Thyroid gland (tissue), 4 donors: ENCODE results near the gene CSK.

Experiments
- POLR2A ChIP-seq, 2 donors: fragments of 450-650 bp; IDR thresholded peaks; one replicate each; pipeline ENCODE4 v1.6.1; 2017; ENCODE audit warnings: antibody characterized with exemption in 2 of 2, mild to moderate bottlenecking in 2 of 2, moderate library complexity in 1 of 2
- TF ChIP-seq, protein P1 (sequence below), 6 experiments: fragments of 200-600 bp in 3 of 6; fragments of 450-650 bp in 3 of 6; sonication (generic) in 3 of 6; IDR thresholded peaks; one replicate each; pipeline ENCODE4 v1.5.1; 2016 to 2019; ENCODE audit warnings: antibody characterized with exemption in 6 of 6, mild to moderate bottlenecking in 2 of 6, inconsistent platforms in 1 of 6, moderate library complexity in 1 of 6

DNA sequence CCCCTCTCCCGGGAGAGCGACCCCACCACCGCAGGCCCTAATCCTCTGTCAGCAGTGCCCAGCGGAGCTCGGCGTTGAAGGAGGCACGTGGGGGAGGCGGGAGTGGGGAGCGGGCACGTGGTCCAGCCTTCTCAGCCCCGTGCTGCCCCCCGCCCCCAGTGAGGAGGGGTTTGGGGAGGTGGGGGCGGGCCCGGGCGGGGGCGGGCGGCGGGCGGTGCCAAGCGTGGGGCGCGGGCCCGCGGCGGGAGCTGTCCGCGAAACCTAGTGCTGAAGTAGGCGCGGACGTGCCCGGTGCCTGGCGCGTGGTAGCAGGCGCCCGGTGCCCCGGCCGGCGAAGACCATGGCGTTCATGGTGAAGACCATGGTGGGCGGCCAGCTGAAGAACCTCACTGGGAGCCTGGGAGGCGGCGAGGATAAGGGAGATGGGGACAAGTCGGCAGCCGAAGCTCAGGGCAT lies 44.5 kb downstream of the CSK start, which contains the start of gene CPLX3:
- no peak for TF ChIP-seq POLR2A (IDR thresholded peaks at IDR 0.05)
- TF ChIP-seq, protein P1, sequence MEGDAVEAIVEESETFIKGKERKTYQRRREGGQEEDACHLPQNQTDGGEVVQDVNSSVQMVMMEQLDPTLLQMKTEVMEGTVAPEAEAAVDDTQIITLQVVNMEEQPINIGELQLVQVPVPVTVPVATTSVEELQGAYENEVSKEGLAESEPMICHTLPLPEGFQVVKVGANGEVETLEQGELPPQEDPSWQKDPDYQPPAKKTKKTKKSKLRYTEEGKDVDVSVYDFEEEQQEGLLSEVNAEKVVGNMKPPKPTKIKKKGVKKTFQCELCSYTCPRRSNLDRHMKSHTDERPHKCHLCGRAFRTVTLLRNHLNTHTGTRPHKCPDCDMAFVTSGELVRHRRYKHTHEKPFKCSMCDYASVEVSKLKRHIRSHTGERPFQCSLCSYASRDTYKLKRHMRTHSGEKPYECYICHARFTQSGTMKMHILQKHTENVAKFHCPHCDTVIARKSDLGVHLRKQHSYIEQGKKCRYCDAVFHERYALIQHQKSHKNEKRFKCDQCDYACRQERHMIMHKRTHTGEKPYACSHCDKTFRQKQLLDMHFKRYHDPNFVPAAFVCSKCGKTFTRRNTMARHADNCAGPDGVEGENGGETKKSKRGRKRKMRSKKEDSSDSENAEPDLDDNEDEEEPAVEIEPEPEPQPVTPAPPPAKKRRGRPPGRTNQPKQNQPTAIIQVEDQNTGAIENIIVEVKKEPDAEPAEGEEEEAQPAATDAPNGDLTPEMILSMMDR (IDR thresholded peaks at IDR 0.05), result no peak
